HG03378 (cell line): ENCODE results near the gene GAGE10.
"Not testable (repeated sequence)": the region's sequence is repeated elsewhere in the genome, so short reads cannot be mapped to it uniquely, and the experiment has no call there.

Source experiments
- ATAC-seq: cut with Tn5 transposase; IDR thresholded peaks from one replicate; pipeline ENCODE4 v1.9.1; 2021; ENCODE audit warnings: mild to moderate bottlenecking, moderate library complexity; ENCODE audit not compliant: unreplicated experiment

GAGE10 gene

DNA sequence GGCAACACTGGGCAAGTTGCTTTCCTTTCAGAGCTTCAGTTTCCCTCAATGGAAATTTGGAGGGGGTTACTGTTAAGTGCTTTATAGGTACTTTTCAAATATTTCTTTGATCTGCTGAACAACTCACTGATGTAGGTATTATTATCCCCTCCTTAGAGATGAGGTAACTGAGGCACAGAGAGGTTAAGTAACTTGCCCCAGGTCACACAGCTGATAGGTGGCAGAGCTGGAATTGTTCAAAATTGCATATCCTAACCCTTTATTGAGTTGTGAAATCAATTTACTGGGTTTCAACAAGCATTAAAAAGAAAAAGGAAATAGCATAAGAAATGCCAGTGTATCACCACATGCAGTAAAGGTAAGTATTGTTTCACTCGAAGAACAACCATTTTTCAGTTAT lies 27.2 kb upstream of the GAGE10 start:
- no peak for ATAC-seq

DNA sequence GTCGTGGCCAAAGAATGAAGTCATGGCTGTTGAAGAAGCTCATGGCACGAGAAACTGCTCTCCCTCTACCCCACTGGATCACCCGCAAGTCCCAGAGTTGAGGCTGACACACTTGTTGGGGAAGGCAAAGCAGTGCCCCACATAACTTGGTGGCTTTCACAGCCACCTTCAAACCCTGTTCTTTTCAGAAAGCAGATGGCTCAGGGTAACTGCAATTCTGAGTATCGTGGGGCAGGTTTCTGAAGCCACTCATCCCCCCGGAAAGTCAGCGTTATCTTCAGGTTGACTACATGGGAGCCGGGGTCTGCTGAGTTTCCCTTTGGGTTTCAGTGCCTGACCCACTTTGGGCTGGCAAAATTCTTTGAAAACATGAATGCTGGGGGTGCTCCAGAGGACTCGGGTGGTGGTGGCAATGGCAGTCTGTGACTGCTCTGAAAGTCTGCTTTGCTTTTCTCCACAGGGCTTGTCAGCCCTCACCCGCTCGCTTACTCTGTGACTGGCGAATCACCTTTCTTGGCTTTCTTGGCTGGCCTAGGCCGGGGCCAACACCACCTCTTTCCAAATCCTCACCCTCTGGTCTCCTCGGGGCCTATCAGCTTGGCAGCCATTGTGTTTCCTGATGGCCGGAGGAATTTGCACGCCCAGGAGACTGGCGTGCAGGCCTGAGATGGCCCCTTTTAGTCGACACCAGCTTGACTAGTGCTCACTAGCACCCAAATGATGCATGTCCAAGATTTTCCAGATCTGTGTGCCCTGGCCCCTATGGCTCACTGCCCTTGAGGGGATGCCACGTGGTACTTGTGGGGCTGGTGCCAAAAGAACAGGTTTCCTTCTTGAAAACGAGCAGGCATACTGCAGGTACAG lies 26.5 kb upstream of the GAGE10 start:
- no peak for ATAC-seq

DNA sequence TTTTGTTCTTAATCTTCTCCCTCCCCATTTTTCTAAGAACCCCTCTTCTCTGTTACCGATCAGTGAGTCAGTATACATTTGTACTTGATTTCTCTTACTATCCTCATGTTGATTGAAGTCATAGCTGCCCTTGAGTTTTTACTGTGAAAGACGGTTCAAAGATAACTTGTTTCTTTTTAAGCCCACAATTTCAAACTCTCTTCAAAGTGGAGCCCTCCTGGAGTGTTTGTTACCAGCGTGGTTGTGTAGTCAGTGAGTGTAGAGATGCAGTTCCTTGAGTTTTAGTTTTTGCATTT lies 26.0 kb upstream of the GAGE10 start:
- no peak for ATAC-seq

- ATAC-seq: no peak
Measured at GRCh38 chrX:49278081-49278480, 25.4 kb upstream of the GAGE10 start.

GRCh38 chrX:49282647-49283011 lies 20.8 kb upstream of the GAGE10 start:
- ATAC-seq: no peak

DNA sequence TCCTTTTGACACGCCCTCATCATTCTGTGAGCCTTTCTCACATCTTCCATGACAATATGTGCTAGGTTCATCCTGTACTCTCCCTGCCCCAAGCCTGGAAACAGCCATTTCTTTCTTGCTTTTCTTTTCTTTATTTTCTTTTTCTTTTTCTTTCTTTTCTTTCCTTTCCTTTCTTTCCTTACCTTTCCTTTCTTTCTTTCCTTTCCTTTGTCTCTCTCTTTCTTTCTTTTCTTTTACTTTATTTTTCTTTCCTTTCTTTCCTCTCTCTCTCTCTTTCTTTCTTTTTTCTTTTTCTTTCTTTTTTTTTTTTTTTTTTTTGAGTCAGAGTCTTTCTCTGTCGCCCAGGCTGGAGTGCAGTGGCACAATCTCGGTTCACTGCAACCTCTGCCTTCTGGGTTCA lies 19.2 kb upstream of the GAGE10 start:
- ATAC-seq: no peak

DNA sequence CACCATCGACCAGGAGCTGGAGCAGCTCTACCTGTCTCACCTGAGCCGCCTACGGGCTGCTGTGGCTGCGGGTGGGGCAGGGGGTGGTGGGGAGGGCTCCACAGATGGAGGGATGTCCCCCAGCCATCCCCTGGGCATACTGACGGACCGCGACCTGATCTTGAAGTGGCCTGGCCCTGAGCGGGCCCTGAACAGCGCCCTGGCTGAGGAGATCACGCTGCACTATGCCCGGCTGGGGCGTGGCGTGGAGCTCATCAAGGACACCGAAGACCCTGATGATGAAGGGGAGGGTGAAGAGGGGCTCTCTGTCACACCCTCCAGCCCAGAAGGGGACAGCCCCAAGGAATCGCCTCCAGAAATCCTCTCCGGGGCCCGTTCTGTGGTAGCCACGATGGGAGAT lies 17.3 kb upstream of the GAGE10 start:
- ATAC-seq: no peak

- no peak for ATAC-seq
Measured at GRCh38 chrX:49286581-49286980, 16.9 kb upstream of the GAGE10 start.

GRCh38 chrX:49287665-49288064 lies 15.8 kb upstream of the GAGE10 start:
- no peak for ATAC-seq

GRCh38 chrX:49290215-49290614 lies 13.2 kb upstream of the GAGE10 start:
- ATAC-seq: no peak

DNA sequence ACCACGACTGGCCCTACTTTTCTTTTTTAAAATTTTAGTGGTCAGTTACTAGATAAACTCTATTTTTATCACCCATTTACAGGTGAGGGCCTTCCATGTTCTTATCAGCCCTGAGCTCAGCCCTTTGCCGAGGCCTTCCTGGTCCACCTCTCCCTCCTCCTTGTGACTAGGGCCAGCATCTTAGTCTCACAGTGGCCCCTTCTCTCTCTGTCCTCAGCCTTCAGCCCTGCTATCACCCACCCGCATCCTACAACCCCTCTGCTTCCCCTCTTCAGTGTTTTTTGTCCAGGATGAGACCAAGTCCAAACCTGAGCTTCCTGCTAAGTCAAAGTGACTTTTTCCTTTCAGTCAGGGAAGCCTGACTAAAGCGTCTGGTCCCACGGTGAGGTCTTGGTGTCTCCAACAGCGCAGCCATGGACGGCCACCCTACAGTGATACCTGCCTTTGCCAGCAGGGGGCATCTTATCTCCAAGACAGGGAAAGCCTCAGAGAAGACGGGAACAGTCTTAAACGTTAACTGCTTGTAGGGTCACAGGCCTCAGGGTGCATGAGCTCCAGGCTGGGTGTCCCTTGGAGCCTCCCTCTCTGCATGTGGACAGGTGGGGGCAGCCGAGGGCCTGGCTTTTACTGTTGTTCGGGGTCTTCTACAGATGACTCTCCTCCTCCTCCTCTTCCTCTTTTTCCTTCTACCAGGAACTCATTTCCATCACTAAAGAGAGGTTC lies 11.7 kb upstream of the GAGE10 start:
- peak; percentile 78 for ATAC-seq

DNA sequence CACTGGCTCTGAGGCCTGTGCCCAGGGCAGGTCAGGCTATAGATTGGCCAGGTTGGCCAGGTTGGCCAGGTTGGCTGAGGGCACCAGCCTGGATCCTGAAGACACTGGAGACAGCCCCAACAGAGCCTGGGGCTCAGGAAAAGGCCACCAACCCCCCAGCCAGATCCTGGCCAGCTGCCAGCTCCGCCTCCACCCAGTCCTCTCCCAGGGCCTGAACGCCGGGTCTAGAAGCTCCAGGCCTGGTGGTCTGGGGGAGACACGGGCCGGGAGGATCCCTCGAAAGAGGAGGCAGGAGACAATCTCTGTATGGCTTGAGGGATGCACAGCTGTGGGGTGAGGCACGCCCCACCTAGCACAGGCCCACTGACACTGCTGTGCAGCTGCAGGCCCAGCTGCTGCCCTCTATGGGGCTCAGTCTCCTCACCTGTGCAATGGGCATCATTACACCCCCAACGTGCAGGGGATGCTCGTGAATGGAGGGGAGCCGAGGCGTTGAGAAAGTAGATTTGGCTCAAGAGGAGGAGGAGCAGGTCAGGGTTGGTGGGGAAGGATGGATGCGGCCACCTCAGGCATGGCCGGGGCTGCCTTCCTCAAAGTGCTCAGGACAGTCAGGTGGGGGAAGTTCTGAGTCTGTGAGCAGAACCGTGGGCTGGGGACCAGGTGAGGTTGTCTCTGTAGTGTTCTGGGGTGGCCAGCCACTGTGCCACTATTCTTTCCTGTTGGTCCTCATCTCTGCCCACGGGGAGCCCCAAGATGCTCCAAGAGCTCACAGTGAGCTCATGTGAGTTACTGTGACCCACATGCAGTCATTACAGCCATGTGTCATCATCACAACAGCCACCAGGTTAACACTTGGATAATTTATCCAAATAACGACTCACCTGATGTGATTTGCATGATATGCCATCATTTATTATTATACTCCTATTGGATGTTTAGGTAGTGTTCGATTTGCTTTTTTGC lies 10.8 kb upstream of the GAGE10 start:
- no peak for ATAC-seq

- ATAC-seq: not testable (repeated sequence)
Measured at GRCh38 chrX:49299293-49299692, 4.2 kb upstream of the GAGE10 start.

- ATAC-seq: no peak
Measured at GRCh38 chrX:49300703-49301102, 2.7 kb upstream of the GAGE10 start.

- not testable (repeated sequence) for ATAC-seq
Measured at GRCh38 chrX:49307775-49308174, 4.3 kb downstream of the GAGE10 start.

GRCh38 chrX:49308604-49309269 lies 5.3 kb downstream of the GAGE10 start:
- no peak for ATAC-seq

GRCh38 chrX:49309401-49309981 lies 6.0 kb downstream of the GAGE10 start:
- ATAC-seq: no peak

DNA sequence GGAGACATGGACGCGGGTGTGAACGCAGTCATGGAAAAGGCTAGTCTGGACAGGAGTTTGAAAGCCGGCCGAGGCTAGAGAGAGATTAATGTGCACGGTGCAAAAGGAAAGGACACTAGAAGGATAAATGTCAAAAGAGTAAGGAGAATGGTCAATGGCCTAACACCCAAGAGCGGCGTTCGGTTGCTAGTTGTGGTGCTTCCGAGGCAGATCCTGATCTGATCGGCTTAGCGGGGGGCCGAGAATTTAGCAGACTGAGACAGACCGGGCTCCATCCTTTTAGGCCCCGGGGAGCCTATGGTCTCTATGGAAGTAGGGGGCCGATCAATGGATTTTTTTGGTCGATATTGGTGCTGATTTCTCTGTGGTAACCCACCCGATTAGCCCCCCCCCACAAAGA lies 6.9 kb downstream of the GAGE10 start:
- ATAC-seq: no peak

DNA sequence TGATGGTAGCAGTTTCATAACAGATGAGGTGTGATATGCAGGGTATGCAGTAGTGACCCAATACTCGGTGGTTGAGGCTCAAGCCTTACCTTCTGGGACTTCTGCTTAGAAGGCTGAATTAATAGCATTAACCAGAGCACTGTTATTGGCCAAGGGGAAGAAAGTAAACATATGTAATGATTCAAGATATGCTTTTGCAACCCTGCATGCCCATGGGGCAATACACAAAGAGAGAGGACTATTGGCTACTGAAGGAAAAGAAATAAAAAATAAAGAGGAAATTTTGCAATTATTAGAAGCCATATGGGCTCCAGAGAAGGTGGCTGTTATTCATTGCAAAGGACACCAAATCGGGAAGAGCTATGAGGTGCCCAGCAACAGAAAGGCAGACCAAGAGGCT lies 8.7 kb downstream of the GAGE10 start:
- no peak for ATAC-seq

DNA sequence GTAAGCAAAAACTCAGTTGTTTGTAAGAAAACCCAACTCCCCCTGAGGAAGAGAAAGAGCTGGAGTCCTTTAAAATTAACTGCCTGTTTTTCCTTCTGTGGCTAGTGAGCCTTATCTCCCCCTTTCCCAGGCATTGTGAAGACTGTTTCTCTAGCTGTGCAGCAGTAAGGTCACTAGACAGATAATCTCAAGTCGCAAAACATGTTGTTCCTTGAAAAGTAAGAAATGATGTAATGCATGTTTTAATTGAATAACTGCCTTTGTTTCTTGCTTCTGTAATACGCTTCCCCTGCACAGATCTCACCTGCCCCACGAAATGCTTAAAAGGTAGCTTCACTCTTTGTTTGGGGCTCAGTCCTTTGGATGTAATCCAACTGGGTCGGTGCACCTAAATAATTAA lies 12.6 kb downstream of the GAGE10 start:
- no peak for ATAC-seq

GRCh38 chrX:49321737-49322136 lies 18.3 kb downstream of the GAGE10 start, which contains the start of gene GAGE12J:
Gene GAGE12J, plus strand, starts transcription at chrX:49322037. Its CDS starts 1,157 bp downstream, at chrX:49323194.
- not testable (repeated sequence) for ATAC-seq
